SK-N-SH treated with all-trans-retinoic acid at 6 μM for 48 hours (cell line): Measurements from ENCODE around the gene ARMC7.
"Not testable (repeated sequence)": the region's sequence is repeated elsewhere in the genome, so short reads cannot be mapped to it uniquely, and the experiment has no call there.

Experiments
- ESRRG ChIP-seq: fragments of 250-450 bp; sonication (Bioruptor Pico); IDR thresholded peaks from 2 replicates; pipeline ENCODE4 v1.6.1; 2021; ENCODE audit warnings: mild to moderate bottlenecking
- OSR1 ChIP-seq: fragments of 250-450 bp; sonication (Bioruptor Pico); IDR thresholded peaks from 2 replicates; pipeline ENCODE4 v1.8.0; 2022; ENCODE audit warnings: moderate library complexity, mild to moderate bottlenecking, inconsistent platforms
- TCF4 ChIP-seq: fragments of 250-450 bp; sonication (Bioruptor Pico); IDR thresholded peaks from 2 replicates; pipeline ENCODE4 v1.8.0; 2021; ENCODE audit warnings: mild to moderate bottlenecking, moderate library complexity, borderline replicate concordance
- TF ChIP-seq, protein P1 (sequence below): fragments of 250-450 bp; sonication (Bioruptor Pico); IDR thresholded peaks from 2 replicates; pipeline ENCODE4 v1.8.0; 2020; ENCODE audit warnings: mild to moderate bottlenecking, moderate library complexity, borderline replicate concordance

- not testable (repeated sequence) for TF ChIP-seq TCF4, ESRRG, OSR1 (CRISPR knock-in tag)
- TF ChIP-seq, protein P1, sequence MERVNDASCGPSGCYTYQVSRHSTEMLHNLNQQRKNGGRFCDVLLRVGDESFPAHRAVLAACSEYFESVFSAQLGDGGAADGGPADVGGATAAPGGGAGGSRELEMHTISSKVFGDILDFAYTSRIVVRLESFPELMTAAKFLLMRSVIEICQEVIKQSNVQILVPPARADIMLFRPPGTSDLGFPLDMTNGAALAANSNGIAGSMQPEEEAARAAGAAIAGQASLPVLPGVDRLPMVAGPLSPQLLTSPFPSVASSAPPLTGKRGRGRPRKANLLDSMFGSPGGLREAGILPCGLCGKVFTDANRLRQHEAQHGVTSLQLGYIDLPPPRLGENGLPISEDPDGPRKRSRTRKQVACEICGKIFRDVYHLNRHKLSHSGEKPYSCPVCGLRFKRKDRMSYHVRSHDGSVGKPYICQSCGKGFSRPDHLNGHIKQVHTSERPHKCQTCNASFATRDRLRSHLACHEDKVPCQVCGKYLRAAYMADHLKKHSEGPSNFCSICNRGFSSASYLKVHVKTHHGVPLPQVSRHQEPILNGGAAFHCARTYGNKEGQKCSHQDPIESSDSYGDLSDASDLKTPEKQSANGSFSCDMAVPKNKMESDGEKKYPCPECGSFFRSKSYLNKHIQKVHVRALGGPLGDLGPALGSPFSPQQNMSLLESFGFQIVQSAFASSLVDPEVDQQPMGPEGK (CRISPR knock-in tag), result not testable (repeated sequence)
Observed at GRCh38 chr17:75137762-75138161, 28.0 kb downstream of the ARMC7 start.
